ENCODE results near the gene RSPH9.

DNA sequence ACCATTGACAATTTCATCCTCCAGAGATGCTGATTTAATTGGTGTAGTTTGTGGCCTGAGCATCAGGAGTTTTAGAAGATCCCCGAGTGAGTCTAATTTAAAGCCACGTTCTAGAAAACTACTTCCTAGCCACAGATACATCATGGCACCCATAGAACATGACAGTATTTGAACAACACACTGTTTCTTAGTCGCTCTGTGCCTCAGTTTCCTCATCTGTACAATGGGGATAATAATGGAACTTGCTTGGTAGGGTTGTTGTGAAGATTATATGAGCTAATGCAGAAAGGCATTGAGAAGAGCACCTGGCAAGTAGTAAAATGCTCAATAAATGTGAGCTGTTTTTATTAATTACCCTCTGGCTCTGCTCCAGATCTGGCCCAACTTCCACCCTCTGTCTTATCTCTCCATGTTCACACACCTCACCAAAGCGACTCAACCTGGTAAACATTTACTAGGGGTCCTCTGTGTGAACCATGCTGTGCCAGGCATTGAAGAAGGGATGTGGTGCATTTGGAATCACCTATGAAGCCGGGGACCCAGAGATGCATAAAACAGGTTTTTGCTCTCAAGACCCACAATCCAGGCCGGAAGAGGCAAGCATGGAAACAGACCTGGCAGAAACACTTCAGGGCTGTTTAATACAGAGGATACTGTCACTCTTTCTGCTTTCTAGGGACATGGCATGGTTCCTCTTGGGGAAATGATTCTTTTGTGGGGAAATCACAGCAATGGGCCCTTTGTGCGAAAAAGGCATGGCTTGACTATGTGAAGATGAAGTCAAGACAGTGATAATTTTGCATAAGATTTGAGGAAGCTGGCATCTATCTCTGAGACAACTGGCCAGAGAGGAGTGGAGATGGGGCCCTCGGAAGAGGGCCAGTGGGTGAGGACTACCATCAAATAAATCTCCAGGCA, 58.9 kb downstream of the RSPH9 start:
- TF ChIP-seq, protein P1, sequence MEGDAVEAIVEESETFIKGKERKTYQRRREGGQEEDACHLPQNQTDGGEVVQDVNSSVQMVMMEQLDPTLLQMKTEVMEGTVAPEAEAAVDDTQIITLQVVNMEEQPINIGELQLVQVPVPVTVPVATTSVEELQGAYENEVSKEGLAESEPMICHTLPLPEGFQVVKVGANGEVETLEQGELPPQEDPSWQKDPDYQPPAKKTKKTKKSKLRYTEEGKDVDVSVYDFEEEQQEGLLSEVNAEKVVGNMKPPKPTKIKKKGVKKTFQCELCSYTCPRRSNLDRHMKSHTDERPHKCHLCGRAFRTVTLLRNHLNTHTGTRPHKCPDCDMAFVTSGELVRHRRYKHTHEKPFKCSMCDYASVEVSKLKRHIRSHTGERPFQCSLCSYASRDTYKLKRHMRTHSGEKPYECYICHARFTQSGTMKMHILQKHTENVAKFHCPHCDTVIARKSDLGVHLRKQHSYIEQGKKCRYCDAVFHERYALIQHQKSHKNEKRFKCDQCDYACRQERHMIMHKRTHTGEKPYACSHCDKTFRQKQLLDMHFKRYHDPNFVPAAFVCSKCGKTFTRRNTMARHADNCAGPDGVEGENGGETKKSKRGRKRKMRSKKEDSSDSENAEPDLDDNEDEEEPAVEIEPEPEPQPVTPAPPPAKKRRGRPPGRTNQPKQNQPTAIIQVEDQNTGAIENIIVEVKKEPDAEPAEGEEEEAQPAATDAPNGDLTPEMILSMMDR (IDR thresholded peaks at IDR 0.05; ENCODE audit: low read depth, low read length), result no peak
- no peak for TF ChIP-seq POLR2A (IDR thresholded peaks at IDR 0.05; ENCODE audit: extremely low read depth, insufficient read length)
- TF ChIP-seq, protein P2, sequence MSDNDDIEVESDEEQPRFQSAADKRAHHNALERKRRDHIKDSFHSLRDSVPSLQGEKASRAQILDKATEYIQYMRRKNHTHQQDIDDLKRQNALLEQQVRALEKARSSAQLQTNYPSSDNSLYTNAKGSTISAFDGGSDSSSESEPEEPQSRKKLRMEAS (IDR thresholded peaks at IDR 0.05; ENCODE audit: low read depth, low read length), result no peak
